ENCODE data around the gene LEP.

DNA sequence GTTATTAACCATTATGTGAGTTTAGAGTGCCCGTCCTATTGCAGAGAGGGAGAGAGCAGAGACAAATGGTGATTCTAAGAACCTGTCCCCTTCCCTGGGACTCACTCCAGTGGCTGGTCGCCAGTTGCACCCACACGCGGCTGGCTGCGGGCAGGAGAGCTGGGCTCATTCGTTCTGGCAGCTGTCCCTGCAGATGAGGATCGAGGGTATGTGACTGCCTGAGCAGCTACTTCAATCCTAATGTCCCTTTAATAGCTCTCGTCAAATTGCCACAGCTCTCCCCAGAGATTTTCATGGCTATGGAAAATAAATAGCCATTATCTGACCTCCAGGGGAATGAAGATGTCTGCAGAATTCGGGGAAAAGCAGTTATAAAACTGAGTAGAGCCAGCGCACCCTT is 61.1 kb downstream of the LEP start:
- TF ChIP-seq FOXM1 (IDR thresholded peaks at IDR 0.05; ENCODE audit: borderline replicate concordance) (no peak), ARNT (IDR thresholded peaks at IDR 0.05) (no peak), SP1 (IDR thresholded peaks at IDR 0.05) (no peak)
